NCI-H2081 (cell line): ENCODE measurements around the gene ESCO1.

Experiments
- DNase-seq, 2 experiments: peaks; one replicate each; lab custom pipeline; 2025; lab: John Stamatoyannopoulos, UW

ESCO1 gene

GRCh38 chr18:21489119-21489750 lies 111.3 kb downstream of the ESCO1 start:
- peak; percentile 42 to 56 for DNase-seq

- no peak for DNase-seq
Observed at GRCh38 chr18:21486905-21487437, 113.5 kb downstream of the ESCO1 start.

GRCh38 chr18:21484851-21485636 lies 115.5 kb downstream of the ESCO1 start:
- no peak for DNase-seq

GRCh38 chr18:21483051-21483450 lies 117.5 kb downstream of the ESCO1 start:
- DNase-seq = no peak

GRCh38 chr18:21481739-21482138 lies 118.8 kb downstream of the ESCO1 start:
- no peak for DNase-seq

GRCh38 chr18:21479721-21480120 lies 120.8 kb downstream of the ESCO1 start:
- no peak for DNase-seq
